DMS53 (cell line): ENCODE data around the gene DIPK1A.
A peak's percentile ranks its signal among the peaks of the same experiment; 100 is the strongest.
"Not testable (repeated sequence)": the region's sequence is repeated elsewhere in the genome, so short reads cannot be mapped to it uniquely, and the experiment has no call there.

ENCODE experiments used
- DNase-seq: peaks from one replicate; lab custom pipeline; 2025; lab: John Stamatoyannopoulos, UW

DIPK1A gene

DNA sequence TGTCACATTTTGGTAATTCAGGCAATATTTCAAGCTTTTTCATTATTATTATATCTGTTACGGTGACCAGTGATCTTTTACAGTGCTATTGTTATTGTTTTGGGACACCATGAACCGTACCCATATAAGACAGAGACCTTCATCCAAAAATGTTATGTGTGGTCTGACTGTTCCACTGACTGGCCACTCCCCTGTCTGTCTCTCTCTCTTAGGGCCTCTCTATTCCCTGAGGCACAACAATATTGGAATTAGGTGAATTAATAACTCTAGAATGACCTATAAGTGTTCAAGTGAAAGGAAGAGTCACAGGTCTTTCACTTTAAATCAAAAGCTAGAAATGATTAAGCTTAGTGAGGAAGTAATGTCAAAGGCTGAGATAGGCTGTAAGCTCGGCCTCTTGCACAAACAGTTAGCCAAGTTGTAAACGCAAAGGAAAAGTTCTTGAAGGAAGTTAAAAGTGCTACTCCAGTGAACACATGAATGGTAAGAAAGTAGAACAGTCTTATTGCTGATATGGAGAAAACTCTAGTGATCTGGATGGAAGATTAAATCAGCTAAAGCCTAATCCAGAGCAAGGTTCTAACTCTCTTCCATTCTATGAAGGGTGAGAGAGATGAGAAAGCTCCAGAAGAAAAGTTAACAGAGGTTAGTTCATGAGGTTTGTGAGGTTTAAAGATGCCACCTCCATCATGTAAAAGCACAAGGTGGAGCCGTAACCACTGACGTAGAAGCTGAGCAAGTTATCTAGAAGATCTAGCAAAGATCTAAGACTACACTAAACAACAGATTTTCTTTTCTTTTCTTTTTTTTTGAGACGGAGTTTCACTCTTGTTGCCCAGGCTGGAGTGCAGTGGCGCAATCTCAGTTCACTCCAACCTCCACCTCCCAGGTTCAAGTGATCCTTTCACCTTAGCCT lies 19.7 kb upstream of the DIPK1A start:
- DNase-seq: no peak

DNA sequence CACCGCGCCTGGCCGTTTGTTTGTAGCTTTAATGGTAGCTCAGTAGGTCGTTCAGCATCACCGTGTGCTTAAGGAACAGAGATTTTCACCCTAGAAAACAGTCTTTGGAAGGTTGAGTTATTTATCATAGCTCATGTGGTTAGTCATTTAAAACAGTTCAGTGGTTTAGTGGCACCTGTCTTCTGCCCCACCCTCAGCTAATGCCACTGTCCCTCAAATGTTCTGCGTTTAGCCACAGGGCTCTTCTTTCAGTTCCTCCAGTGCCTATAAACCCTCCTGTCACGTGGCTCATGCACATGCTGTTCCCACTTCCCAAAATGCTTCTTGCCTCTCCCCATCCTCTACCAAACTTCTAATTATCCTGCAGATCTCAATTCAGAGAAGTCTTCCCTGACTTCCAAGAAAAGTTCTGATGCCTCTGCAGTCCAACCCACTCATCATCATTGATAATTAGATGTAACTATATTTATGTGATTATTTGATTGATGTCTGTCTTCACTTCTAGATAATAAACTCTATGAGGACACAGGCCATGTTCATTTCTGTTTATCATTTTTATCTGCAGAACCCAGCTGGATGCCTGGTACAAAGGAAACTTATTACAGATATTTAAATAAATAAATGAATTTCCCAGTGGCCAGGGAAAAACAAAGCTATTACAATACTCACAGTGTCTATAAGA lies 14.4 kb upstream of the DIPK1A start:
- no peak for DNase-seq

DNA sequence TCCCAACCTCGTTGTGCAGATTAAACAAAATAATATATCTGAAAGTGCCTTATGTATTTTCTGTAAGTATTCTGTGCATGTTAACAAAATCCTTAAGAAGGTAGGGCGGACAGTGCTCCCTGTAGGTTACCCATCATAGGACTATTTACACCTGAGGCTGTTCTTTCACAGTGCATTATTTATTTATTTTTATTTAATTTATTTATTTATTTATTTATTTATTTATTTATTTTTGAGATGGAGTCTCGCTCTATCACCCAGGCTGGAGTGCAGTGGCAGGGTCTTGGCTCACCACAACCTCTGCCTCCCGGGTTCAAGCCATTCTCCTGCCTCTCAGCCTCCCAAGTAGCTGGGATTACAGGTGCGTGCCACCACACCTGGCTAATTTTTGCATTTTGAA lies 12.8 kb upstream of the DIPK1A start:
- DNase-seq: not testable (repeated sequence)

DNA sequence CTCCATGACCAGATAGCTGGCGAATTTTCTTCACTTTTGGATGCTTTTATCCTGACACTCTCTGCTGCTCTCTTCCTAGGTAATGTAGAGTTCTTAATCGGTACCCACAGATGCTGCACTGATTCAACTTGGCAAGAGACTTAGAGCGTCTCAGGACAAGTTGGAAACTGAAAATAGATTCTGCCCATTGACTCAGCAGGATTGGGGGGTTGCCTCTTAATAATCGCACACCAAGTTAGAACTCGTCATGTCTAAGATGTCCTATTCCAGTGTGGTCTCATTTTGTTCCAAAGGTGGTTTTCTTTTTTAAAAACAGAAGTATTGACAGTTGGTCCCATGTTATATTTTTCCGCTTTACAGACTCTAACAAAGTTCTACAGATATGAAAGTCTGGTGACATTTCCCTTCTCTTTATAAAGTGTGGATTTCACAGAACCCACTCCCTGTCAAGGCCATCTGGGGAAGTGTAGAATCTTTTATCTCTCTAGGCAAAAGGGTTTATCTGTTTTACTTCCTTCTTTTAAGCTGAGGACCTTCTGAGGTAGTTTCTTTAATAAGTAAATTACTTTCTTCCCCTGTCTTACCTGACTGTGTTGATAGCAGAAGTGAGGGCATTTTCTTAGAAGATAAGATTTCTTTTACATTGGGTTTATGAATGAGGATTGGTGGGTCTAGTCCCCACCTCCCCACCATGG lies 12.1 kb upstream of the DIPK1A start:
- no peak for DNase-seq

DNA sequence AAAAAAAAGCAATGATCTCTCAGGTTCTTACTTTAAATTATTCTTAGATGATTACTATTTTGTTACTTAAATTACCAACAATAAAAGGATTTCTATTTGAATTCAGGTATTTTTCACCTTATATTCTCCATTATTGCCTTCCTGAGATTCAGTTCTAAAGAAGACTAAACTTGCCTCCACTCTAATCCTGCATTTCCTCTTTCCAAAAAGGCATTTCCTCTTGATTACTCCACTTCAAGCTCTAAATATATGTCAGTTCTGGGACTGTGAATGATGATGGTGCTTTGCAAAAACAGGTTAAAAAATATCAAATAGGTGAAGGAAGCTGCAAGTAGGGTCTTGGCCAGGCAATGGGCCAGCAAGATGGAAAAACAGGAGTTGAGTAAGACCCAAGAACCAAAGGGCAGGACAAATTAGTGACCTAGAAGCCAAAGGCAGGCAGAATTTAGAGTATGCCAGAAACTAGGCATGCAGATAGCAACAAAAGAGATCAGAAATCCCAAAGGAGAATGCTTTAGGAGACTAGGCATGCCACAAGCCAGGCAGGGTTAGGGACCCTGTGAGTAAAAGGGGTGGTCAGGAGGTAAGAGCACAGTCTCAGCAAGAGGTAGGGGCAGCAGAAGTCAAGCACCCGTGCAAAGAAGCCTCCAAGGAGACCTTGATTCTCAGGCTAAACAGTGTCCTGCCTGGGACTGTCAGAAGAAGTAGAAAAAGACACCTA lies 11.3 kb upstream of the DIPK1A start:
- DNase-seq: no peak

DNA sequence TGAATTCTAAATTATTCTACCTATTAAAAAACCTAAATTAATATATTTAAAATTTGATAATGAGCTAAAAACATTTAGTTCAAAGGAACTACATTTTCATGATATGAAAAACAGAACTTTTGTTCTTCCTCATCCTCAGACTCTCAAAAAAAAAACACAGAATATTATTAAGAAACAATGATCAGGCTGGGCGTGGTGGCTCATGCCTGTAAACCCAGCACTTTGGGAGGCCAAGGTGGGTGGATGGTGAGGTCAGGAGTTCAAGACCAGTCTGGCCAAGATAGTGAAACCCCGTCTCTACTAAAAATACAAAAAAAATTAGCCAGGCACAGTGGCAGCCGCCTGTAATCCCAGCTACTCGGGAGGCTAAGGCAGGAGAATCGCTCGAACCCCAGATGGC lies 10.7 kb upstream of the DIPK1A start:
- not testable (repeated sequence) for DNase-seq

DNA sequence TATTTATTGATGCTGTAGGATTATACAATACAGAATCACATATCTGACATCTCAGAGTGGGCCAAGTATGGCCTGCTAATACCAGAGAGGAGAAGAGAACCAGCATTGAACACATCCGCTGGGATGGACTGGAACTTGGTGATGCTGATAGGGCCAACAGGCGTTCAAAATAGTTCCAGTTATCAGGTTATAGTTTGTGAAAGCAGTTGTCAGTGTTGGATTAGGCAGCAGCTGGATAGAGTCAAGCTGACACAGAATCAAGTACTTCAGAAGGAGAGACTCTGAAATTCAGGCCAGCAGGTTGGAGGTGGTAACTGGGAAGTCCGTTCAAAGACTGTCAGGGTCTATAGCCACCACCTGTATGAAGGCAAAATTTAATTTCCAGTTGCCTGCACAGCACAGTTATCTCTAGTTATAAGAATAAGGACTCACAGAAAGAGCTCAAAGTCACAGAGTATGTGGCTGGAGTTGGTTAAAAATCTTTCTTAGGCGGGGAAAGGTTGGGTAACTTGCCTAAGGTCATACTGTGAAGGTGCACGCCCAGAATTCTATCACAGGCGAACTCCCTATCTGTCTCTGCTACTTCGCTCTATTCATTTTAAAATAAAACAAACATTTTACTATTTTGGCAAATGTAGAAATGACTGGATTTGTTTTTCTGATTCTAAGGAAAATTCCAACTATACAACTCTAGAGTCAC lies 9.9 kb upstream of the DIPK1A start:
- DNase-seq: no peak

DNA sequence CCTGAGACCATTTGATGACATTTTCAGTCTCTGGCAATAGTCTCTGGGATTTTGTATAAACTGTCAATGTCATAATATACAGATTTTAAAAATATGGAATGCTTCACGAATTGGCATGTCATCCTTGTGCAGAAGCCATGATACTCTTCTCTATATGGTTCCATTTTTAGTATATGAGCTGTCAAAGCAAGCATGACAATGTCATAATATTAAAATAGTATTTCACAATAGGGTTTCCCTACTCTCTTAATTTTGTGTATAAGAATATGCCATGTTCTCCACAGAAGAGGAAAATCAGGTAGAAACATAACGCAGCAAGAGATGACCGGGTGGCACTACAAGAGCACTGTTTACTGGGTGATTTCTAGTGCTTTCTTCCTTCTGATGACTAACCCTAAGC lies 8.3 kb upstream of the DIPK1A start:
- no peak for DNase-seq

DNA sequence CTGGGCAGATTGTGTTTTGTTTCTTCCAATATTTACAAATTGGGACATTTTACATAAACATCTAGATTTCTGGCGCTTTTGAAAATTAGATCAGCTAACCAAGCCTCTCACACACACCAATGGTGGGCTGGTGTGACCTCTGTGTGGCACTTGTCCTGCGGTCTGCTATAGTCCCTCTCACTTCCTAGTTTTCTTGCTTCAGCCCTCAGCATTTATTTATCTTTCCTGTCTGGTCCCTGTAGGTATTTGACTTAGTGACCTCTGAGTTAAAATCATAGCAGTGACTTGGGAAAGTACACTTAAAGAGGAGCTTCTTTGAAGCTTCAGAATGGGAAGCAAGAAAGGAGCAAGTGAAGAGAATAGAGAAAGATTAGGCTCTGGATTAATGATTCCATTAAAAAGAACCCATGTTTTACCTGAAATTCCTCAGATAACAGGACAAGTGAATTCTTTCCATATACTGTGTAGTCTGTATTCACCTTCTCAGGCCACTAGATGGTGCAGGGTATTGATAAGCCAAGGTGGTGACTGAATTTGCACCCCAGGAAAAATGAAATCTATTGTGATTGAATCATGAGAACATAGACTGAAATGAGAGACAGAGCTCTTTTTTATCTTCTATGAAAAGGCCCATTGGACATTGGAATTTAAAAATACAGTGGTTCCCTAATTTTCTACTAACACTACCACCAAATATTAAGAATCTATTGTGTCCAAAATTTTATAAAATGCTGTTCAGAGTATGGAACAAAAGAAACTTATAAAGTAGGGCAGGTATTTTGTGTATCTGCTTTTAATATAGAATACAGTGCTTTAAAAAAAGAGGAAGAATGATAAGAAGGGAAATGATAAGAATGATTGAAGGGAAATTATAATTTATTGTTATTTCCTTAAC lies 7.1 kb upstream of the DIPK1A start:
- peak; percentile 84 for DNase-seq

DNA sequence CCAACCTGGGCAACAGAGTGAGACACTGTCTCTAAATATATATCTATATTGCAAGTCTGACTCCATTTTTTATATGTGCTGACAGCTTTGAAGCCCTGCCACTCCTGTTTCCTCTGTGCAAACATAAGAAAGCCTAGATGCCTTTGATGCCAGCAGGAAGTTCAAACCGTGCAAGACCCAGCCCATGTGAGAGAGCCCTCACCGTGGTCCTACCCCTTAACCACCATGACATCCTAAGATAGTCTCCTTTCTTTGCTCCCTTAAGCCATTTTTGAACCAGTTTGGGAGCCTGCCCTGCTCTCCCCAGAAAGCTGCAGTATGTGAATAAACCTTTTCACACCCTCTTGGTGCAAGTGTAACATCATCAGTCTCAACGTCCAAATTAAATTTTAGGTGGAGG lies 3.7 kb upstream of the DIPK1A start:
- DNase-seq: peak; percentile 74

DNA sequence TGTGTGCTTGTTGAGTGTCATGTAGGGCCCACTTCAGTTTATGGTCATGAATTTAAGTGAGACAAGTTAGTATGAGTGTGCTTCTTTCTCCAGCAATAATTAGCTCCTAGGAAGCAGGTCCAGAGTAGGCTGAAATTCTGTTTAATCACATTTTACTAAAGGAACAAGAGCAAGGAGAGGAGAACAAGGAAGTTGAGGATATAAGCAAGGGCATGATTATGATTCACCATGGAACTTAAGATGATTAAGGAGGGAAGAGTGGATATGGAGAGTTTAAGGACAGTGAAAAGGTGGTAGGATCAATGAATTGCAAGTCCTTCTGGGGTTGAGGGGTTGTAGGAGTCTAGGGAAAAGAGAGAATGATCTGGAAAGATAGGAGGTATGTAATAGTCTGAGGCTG lies 3.1 kb upstream of the DIPK1A start:
- peak; percentile 40 for DNase-seq

DNA sequence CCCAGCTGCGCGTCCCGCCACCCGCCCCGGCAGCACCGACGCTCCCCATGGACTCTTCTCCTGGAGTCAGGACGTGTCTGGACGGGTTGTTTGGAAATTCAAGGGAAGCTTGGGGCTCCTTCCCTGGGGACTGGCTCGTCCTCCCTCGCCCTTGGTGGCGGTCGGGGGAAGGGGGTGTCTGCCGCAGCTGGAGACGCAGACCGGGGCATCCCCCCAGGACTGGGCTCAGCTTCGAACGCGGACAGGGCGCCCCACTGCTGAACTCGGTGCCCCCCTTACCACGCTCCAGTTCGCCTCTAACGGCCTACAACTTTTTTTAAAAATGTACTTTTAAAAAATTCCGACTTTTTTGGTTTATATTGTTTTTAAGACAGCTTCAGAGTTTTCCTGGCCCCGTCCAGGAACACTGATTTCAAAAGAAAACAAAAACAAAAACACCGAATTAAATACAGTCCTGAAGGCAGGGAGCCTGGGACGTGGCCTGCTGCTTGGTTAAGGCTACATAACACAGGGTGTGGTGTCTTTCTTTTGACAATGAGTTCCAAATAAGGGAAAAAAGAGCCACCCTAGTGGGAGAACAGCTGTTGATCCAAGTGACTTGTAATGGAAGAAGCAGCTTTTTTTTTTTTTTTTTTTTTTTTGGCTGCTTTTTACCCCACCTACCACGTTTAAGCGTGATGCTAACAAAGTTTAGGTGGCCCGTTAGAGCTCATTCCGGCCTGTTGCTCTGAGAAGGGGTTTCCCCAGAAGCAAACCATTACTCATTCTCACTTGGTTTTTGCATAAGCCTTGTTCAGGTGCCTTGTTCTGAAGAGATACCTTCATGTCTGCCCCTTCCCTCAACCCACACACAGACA lies 862 bp upstream of the DIPK1A start:
- peak; percentile 87 for DNase-seq

DNA sequence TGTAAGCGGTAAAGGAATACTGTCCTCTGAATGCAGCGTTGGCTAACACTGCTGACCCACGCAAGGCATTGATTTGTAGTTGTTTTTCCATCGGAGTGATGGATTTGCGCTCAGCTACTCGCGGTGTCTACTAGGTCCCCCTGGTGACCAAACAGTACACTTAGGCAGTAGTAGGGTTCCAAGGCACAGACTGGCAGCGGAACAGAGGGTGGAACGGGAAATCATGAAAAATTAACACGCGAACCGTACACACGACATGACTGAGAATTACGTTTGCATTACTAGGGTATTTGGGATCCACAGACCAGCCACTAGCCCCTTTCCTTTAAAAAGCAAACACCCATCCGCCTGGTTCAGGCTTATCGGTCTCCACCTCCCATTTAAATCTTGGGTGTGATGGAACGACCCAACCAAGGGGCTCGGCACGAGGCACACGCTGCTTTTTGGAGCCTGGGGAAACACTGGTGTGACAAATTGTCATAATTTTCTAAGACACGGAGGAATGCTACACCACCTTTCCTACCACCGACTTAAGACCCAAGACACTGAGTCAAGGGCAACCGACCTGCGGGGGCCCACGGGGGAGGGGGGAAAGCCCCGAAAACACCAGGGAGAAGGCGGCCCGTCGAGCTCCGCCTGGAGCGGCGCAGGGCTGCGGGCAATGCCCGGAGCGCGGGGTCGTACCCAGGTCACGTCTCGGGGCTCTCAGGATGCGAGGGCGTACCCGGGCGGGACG lies 699 bp downstream of the DIPK1A start:
- DNase-seq: peak; percentile 97

DNA sequence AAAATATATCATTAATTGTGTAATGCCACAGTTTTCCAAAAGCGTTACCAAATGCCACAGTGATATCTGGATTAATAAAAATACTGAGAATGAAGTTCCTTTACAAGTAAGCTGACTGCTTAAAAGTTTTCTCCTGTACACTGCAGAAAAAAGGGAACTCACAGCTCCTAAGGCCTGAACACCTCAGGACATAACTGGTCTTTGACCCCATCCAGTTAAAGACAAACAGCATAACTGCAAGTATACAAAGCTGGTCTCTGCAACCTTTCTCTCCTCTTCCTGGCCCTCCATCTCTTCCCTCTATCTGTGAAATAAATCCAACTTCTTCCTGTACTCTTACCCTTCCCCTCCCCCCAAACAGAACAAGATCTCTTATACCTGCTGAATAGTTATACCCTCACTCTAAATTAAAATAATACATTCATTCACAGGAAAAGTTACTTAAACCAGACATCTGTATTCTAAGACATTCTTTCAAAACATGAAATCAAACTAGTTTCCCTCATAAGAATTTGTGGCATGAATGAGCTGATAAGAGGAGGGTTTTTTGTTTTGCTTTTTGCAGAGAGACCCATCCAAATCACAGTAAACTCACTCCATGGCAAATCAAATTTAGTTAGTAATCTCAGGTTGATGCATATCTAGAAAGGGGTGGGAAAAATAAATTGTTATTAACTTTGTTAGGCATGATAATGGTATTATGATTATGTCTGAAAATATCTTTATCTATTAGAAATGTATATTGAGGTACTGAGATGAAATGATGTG lies 2.9 kb downstream of the DIPK1A start:
- DNase-seq: no peak

DNA sequence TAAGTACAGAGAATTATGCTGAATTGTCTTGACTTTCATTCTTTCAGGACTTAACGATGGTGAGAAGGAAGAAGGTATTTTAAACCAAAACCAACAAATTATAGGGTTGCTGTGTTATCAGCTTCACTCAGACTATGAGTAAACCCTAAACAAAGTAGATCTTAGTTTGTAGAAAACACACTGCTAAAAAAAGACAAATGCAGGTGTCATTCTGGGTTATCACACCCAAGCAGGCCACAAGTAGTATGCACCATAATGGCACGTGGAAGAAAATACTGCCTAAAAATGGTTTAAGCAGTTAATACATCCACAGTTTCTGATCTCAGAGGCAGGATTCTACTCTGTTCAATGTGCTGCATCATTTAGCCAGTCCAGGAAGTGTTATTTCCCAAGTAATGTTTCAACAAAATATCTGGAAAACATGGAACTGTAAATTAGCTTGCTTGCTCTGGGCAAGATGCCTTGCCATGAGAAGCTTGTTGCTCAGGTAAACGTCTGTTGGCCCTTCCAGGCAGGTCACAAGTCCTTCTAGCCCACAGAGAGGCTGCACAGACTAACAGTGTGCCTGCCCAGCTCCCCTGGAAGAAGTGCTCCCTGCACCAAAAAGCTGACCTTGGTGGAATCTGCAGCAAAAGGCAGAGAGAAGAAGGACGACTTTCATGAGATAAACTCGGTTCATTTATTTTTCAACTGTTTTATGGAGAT lies 4.1 kb downstream of the DIPK1A start:
- no peak for DNase-seq

DNA sequence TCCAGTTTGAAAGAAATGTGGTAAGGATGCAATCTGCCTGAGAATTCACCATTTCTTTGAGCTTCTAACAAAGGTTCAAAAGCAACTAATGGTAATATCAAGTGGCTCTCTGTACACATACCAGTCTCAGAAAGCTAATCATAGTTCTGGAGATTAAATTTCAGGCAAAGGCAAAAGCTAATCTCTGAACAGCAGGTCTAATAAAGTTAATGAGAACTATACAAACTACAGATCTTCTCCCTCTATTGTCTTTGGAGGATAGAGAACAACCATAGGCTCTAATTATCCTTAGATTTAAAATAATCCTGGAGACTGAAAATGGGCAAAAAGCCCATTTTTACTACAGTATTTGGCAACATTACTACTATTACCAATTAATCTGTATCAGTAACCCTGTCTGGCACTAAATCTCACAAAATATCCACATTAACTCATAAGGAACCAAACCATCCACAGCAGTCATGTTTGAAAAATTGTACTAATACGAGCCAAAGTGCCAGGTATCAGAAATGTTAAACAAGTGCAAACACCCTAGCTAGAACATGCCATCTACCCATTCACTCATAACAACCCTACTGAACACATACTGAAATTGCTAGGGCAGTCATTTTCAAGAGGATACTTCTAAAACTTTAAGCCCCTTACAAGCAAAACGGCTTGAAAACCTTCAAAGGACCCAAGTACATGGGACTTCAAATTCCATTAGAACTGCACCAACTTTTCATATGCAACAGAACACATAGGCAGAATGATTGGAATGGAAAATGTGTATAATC lies 4.8 kb downstream of the DIPK1A start:
- DNase-seq: no peak

DNA sequence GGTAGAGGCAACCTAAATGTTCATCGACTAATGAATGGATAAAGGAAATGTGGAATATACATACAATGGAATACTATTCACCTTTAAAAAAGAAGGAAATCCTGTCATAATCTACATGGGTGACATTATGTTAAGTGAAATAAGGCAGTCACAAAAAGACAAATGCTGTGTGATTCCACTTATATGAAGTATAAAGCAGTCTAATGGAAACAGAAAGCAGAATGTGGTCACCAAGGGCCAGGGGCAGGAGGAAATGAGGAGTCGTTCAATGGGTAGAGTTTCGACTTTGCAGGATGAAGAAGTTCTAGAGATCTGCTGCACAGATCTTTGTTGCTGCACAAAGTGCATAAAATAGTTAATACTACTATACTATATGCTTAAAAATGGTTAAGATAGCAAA lies 7.8 kb downstream of the DIPK1A start:
- no peak for DNase-seq
